ENCODE measurements around the gene IL17A.
A peak's percentile ranks its signal among the peaks of the same experiment; 100 is the strongest.

IL17A gene

GRCh38 chr6:52186075-52186474, at the start of gene IL17A:
IL17A (plus strand) TSS chr6:52186375; CDS start chr6:52186432, 57 bp downstream.
- no peak for DNase-seq (ENCODE audit: low spot score)

DNA sequence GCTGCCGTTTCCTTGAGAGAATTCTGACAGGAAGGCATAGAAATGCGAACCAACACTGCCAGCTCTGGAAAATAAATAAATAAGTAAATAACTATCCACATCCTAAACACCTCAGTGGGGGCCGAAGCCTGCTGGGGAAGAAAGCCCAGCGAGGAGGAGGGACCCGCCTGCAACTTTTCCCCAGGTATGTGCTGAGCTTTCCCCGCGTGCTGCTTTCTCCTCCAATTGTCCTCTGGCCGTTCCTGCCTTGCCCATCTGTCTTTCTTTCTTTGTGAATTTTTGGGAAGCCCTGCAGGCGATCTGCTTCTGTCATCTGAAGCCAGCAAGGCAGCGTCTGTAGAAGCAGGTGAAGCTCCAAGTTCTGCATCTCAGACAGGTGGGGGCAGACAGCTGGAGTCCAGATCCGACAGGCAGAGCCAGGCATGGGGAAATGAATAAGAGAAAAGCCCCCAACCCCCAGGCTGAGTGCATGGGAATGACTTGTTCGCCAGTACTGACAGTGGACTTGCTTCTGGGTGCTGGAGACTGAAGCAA, 49.2 kb upstream of the IL17A start:
- no peak for DNase-seq (ENCODE audit: low spot score)

DNA sequence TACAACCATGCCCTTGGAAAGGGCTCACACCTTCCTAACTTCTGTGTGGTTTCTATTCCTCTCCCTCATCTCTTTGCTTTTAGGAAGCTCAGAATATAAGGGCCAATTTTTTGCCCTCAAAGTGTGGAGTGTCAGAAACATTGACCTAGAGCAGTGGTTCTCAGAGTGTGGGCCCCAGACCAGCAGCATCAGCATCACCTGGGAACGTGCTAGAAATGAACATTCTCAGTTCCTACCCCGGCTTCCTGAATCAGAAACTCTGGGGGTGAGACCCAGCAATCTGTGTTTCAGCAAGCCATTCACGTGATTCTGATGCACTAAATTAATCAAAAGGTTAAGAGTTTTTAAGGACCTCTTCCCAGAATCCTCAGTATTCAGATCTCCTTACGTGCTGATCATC, 47.9 kb upstream of the IL17A start:
- DNase-seq (ENCODE audit: low spot score), result no peak

- DNase-seq (ENCODE audit: low spot score), result no peak
Observed at GRCh38 chr6:52139985-52140680, 46.0 kb upstream of the IL17A start.

GRCh38 chr6:52141596-52141995, 44.6 kb upstream of the IL17A start:
- no peak for DNase-seq (ENCODE audit: low spot score)

DNA sequence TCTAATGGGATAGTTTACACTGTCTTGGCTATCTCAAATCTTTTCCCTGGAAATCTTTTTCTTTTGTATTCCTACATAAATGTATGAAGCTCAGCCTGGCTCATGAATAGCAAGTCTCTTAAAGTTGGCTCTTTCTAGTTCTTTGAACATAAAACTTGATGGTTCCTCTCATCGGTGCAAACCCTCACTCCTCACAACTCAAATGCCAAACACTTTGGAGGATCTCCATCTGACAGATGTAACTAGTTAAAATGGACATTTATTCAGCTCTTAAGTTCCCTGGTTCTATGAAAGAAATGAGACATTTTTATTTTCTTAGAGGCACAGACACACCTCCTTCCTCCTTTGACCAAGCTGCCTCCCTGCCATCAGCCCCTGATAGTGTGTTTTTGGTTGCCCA, 43.6 kb upstream of the IL17A start:
- DNase-seq (ENCODE audit: low spot score), result no peak

GRCh38 chr6:52143551-52143950, 42.6 kb upstream of the IL17A start:
- DNase-seq (ENCODE audit: low spot score), result no peak

DNA sequence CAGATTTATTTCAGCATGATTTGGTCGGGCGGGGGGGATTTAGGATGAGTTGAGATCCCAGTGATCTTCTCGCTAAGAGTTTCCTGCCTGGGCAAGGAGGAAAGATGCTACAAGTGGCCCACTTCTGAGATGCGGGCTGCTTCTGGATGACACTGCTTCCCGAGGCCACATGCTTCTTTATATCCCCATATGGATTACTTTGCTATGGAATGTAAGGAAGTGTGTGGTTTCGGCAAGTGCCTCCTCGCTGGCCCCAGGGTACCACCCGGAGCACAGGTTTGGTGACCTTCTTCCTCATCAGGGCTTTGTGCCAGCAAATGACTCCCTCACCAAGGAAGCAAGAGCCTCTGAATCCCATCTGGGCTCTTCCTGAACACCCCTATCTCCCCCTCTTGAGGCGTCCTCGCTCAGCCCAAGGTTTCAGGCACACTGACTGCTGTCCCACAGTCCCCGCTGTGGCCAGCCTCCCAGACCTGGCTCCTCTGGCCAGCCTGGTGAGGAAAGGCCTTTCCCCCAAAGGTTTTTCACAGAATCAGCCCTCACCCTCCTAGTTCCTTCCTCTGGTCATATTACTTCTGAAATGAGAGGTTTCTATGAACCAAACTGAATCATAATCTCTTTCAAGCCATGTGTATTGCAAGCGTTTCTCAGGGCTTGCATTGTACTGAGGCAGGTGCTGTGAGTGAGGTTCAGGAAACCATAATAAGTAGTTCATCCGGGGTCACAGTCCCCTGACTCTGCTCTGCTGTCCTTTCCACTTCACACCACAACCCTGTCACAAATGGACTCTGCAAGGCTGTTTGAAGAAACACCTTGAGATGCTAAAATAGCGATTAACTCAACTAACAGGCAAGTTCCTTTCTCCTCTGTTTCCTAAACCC, 41.7 kb upstream of the IL17A start:
- no peak for DNase-seq (ENCODE audit: low spot score)

GRCh38 chr6:52146851-52147445, 39.2 kb upstream of the IL17A start:
- no peak for DNase-seq (ENCODE audit: low spot score)

DNA sequence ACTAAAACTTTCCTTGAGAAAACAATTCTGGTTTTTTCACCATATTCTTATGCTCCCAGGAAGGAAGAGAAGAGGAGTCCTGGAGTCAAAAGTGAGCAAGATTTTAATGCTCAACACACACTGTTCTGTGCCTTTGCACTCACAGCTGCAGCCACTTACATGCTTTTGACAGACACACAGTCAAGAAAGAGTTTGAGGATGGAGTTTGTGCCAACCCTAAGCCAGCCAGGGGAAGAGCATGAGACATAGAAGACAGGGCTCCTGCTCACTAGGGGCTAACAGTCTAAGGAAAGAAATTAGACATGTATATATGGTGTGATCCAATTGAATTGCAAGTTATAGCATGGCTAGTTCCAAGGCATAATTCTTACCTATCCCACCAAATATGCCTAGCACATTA, 37.1 kb upstream of the IL17A start:
- DNase-seq (ENCODE audit: low spot score), result no peak

DNA sequence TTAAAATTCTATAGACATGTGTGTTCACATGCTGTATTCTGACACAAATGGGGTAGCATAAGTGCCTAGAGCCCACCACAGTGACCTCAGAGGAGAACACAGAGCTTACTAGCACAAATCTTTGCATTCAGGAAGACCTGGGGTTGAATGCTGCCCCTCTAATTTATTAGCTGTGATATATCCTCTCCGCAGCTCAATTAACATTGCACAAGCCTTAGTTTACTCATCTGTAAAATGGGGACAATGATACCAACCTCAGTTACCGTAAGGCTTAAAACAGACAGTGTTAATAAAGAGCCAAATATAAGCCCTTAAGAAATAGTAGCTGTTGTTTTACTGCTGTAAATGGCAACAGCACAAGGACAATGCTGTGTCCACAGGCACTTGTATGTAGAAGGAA, 36.2 kb upstream of the IL17A start:
- no peak for DNase-seq (ENCODE audit: low spot score)

GRCh38 chr6:52152070-52152423, 34.1 kb upstream of the IL17A start:
- no peak for DNase-seq (ENCODE audit: low spot score)

DNA sequence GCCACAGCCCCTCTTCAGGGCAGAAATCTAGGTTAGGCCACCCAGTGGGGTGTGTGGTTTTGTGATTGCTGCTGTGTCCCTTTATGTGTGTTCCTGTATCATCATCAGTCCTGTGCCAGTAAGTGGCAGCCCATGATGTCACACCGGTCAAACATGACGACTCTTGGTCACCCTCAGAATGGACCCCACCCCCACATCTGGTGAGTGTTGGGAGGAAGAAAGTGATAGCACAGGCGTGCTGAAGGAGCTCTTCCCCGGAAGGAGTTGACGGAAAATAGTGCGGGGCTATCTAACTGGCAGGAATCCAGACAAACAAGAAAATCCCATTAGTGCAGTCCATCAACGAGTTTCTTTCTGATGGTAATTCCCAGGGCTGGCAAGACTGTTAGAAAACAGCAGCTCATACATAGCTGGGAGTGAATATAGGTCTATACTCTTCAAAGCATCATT, 33.4 kb upstream of the IL17A start:
- DNase-seq (ENCODE audit: low spot score), result no peak

DNA sequence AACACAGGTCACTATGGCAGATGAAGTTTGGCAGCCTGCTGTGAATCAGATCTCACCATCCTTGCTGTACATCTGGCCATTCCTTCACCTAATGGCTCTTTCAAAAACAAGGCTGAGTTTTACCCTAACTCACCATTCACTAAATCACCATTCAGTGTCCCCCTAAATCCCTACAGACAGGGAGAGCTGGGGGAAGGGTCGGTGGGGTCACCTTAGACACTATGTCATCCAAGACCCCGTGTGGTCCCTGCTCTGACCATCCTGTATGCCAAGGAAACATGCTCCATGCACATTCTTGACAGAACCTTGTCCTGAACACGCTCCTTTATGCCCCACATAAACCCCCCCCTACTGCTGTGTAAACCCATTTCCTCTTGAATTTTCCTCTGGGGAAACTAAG, 31.8 kb upstream of the IL17A start:
- DNase-seq (ENCODE audit: low spot score), result no peak

- DNase-seq (ENCODE audit: low spot score), result no peak
Observed at GRCh38 chr6:52155791-52156576, 30.2 kb upstream of the IL17A start.

DNA sequence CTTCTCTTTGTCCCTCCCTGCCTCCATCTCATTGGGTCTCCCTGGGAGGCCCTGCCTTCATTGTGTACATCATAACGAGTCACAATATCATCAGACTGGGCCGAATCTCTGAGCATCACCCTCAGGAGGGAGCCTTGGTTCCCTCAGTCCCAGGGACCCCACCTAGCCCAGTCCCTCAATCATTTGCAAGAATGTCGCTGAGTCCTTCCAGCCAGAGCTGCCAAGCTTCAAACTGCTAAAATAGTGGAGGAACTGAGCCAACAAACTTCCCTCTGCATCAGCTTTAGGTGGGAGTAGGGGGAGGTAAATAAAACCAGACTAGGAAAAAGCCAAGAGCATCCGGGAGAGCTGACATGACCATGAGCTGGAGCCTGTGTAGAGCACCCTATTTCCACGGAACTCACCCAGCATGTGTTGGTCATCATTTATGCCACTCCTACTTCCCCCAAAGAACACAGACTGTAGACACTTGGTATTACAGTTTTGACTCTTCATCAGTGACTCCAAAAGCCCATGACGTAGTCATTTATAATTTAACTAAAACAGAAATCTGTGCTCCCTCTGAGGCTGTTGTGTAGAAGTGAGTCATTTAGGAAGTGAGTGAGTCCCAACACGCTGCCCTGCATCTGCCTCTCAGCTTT, 28.8 kb upstream of the IL17A start:
- no peak for DNase-seq (ENCODE audit: low spot score)

DNA sequence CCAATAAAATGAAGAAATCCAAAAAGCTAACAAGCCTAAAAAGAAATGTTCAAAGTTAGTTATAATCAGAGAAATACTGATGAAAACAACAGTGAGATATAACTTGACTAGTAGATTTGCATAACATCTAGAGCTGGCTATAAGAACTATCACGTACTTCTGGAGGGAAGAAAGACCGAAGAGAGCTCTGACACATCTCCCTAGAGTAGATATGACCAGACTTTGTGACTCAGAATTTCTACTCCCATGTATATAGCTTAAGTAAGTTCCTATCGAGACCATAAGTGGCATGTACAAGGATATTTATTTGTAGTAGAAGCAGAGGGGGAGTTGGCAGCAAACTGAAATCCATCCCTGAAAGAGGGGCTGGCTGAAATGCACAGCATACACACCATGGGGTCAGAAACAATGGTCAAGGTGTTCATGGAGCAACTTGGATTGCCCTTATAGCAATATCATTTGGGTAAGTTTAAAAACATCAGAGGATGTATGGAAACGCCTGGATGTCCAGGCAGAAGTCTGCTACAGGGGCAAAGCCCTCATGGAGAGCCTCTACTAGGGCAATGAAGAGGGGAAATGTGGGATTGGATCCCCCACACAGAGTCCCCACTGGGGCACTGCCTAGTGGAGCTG, 25.6 kb upstream of the IL17A start:
- no peak for DNase-seq (ENCODE audit: low spot score)

DNA sequence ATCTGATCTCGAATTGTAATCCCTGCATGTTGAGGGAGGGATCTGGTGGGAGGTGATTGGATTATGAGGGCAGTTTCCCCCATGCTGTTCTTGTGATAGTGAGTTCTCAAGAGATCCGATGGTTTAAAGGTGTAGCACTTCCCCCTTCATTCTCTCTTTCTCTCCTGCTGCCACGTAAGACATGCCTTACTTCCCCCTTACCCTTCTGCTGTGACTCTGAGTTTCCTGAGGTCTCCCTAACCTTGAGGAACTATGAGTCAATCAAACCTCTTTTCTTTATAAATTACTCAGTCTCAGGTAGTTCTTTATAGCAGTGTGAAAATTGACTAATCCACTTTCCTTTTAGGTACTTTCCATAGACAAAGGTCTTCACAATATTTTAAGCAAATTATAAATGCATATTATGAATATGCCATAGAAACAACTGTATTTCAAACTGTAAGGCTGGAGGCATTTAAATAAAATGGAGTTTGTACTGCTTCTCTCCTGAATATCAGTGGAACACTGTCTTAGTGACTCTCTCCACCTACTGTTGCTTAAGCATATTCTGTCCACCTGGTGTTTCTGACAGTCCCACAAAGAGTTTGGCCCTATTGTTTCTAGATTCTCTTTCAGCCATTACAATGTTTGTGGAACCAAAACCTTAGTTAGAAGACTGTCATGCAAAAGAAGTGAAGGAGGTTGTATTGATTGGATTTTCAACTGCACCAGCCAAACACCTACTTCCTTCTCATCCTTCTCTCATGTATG, 24.3 kb upstream of the IL17A start:
- no peak for DNase-seq (ENCODE audit: low spot score)

DNA sequence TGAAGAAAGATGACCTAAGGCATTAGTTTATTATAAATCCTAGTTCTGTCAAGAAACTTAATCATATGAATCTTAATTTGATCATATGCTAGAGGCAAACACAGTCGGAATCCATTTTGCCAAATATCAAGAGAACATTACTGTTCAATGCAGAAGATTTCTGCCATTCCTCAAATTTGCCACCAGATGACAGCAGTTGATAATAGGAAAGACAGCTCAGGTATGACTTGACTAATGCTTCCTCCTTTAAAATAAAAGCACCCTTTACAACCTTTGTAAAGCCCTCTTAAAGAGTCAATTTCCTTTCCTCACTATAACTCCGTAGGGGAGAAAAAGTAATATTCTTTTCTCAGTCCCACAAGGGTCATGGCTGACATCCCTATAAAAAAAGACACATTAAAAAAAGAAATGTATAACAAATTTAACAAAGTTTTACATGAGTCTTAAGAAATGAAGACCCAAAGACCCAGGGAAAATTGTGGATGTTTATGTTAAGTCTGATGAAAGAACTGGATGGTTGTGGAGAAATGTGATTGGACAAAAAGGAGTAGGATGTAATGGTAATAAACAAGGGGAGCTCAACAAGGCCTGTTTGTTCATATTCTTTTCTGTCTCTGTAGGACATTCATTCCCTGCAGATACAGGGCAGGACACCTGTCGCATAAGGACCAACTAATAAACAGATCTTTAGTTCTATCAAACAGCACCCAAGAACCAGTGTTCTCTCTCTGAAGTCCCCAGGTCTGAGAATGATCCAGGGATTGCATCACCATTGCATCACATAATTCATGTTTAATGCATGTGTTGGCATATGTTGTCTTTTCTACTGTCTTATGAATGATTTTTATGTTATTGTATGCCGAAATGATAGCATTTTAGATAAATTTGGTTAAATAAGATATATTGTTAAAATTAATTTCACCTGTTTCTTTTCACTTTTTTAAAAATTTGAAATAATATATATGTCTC, 23.0 kb upstream of the IL17A start:
- DNase-seq (ENCODE audit: low spot score), result peak; percentile 13
